H1 (cell line): Measurements from ENCODE around the gene PMEPA1.

Source experiments
- ASH2L ChIP-seq: fragments of 200-600, 300-600 bp; sonication (generic); IDR thresholded peaks from one replicate; pipeline ENCODE4 v1.7.1; 2017; ENCODE audit warnings: low read length
- CREB1 ChIP-seq: IDR thresholded peaks from 2 replicates; pipeline ENCODE4 v1.6.1; 2012; ENCODE audit warnings: inconsistent platforms
- NRF1 ChIP-seq: IDR thresholded peaks from 2 replicates; pipeline ENCODE4 v1.6.1; 2011; ENCODE audit warnings: mild to moderate bottlenecking, low read depth, low read length, improper control_type of control experiment
- PHF8 ChIP-seq: fragments of 200-600 bp; sonication (generic); conservative IDR thresholded peaks from 2 replicates; pipeline ENCODE4 v1.7.1; 2012; ENCODE audit warnings: low read depth, mild to moderate bottlenecking, inconsistent platforms, low read length, moderate library complexity
- POLR2A ChIP-seq, 2 experiments: IDR thresholded peaks; 1 replicate in 1 of 2; 2 replicates in 1 of 2; pipeline ENCODE4 v1.6.1; 2011; ENCODE audit warnings: low read depth in 2 of 2, low read length in 2 of 2, mild to moderate bottlenecking in 2 of 2; ENCODE audit errors: control extremely low read depth in 1 of 2
- POLR2AphosphoS5 ChIP-seq: IDR thresholded peaks from 2 replicates; pipeline ENCODE4 v1.6.1; 2011; ENCODE audit warnings: low read depth, low read length
- POU5F1 ChIP-seq: IDR thresholded peaks from 2 replicates; pipeline ENCODE4 v1.6.1; 2011; ENCODE audit warnings: low read depth, mild to moderate bottlenecking, low read length, moderate library complexity
- SIN3A ChIP-seq, 2 experiments: IDR thresholded peaks in 1 of 2; conservative IDR thresholded peaks in 1 of 2; 2 replicates each; pipeline ENCODE4 v1.6.1; 2011 to 2012; ENCODE audit warnings: low read length in 2 of 2, improper control_type of control experiment in 1 of 2, low read depth in 1 of 2, mild to moderate bottlenecking in 1 of 2
- TCF12 ChIP-seq: IDR thresholded peaks from 2 replicates; pipeline ENCODE4 v1.6.1; 2011; ENCODE audit warnings: low read depth, mild to moderate bottlenecking, low read length
- TEAD4 ChIP-seq: IDR thresholded peaks from 2 replicates; pipeline ENCODE4 v1.6.1; 2012; ENCODE audit warnings: low read depth, low read length, inconsistent platforms, mixed read lengths
- ZNF274 ChIP-seq: IDR thresholded peaks from 2 replicates; pipeline ENCODE4 v1.7.0; 2012; ENCODE audit warnings: low read length, borderline replicate concordance; ENCODE audit errors: extremely low read depth
- TF ChIP-seq, protein P1 (sequence below), 3 experiments: IDR thresholded peaks; 1 replicate in 2 of 3; 2 replicates in 1 of 3; pipeline versions ENCODE4 v1.5.1 to v1.6.1; 2011; ENCODE audit warnings: low read length in 3 of 3, mild to moderate bottlenecking in 3 of 3, inconsistent platforms in 2 of 3, low read depth in 1 of 3, moderate library complexity in 1 of 3; ENCODE audit not compliant: insufficient read depth in 1 of 3; ENCODE audit errors: control extremely low read depth in 1 of 3
- TF ChIP-seq, protein P2 (sequence below): IDR thresholded peaks from 2 replicates; pipeline ENCODE4 v1.6.1; 2012; ENCODE audit warnings: inconsistent platforms
- TF ChIP-seq, protein P3 (sequence below): IDR thresholded peaks from 2 replicates; pipeline ENCODE4 v1.6.1; 2012; ENCODE audit warnings: low read length, inconsistent platforms

DNA sequence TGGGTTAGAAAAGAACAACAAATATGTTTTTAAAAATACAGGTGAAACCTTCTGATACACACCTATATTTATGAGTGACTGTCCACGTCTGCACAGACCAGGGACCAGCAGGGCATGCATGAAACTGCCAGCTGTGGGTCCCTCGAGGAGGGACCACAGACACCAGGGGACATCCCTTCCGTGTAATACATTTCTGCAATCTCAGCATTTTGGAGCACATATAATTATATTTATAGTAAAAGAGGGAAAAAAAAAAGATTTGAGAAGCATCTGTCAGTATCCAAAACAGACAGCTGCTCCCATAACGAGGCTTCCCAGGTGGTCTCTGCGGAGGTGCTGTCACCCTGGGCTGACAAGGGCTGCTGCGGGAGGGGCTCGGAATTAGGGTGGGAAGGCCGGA lies 40.2 kb downstream of the PMEPA1 start:
- TF ChIP-seq ASH2L = no peak
- TF ChIP-seq, protein P1, sequence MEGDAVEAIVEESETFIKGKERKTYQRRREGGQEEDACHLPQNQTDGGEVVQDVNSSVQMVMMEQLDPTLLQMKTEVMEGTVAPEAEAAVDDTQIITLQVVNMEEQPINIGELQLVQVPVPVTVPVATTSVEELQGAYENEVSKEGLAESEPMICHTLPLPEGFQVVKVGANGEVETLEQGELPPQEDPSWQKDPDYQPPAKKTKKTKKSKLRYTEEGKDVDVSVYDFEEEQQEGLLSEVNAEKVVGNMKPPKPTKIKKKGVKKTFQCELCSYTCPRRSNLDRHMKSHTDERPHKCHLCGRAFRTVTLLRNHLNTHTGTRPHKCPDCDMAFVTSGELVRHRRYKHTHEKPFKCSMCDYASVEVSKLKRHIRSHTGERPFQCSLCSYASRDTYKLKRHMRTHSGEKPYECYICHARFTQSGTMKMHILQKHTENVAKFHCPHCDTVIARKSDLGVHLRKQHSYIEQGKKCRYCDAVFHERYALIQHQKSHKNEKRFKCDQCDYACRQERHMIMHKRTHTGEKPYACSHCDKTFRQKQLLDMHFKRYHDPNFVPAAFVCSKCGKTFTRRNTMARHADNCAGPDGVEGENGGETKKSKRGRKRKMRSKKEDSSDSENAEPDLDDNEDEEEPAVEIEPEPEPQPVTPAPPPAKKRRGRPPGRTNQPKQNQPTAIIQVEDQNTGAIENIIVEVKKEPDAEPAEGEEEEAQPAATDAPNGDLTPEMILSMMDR (IDR thresholded peaks at IDR 0.05; ENCODE audit: control extremely low read depth in 1 of 3, insufficient read depth in 1 of 3, low read depth in 1 of 3, low read length in 3 of 3) = no peak
- no peak for TF ChIP-seq POLR2AphosphoS5
- TF ChIP-seq TCF12 = no peak
- no peak for TF ChIP-seq TEAD4
- TF ChIP-seq SIN3A (conservative IDR thresholded peaks at IDR 0.05 in 1 of 2, IDR thresholded peaks at IDR 0.05 in 1 of 2; ENCODE audit: low read depth in 1 of 2, low read length in 2 of 2) = no peak
- TF ChIP-seq NRF1 = no peak
- TF ChIP-seq ZNF274 = no peak
- TF ChIP-seq PHF8 = no peak
- TF ChIP-seq, protein P2, sequence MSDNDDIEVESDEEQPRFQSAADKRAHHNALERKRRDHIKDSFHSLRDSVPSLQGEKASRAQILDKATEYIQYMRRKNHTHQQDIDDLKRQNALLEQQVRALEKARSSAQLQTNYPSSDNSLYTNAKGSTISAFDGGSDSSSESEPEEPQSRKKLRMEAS = no peak
- TF ChIP-seq POU5F1 = no peak
- no peak for TF ChIP-seq POLR2A (IDR thresholded peaks at IDR 0.05; ENCODE audit: control extremely low read depth in 1 of 2, low read depth in 2 of 2, low read length in 2 of 2)
- no peak for TF ChIP-seq CREB1
- TF ChIP-seq, protein P3, sequence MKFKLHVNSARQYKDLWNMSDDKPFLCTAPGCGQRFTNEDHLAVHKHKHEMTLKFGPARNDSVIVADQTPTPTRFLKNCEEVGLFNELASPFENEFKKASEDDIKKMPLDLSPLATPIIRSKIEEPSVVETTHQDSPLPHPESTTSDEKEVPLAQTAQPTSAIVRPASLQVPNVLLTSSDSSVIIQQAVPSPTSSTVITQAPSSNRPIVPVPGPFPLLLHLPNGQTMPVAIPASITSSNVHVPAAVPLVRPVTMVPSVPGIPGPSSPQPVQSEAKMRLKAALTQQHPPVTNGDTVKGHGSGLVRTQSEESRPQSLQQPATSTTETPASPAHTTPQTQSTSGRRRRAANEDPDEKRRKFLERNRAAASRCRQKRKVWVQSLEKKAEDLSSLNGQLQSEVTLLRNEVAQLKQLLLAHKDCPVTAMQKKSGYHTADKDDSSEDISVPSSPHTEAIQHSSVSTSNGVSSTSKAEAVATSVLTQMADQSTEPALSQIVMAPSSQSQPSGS = no peak
